ENCODE measurements around the gene ASPHD2. TPM values are rescaled to one million over a fixed set of nuclear protein-coding genes. Genes with fewer than 3 reads are reported as not detected.

ASPHD2 gene
- polyA plus RNA-seq, 1 of the 3 experiments (the other 2 are of a cell fraction), result 2.2 TPM

- Histone ChIP-seq H3K4me3 (ENCODE audit: low read depth in 2 of 2, low read length in 1 of 2) (no peak overlapping the region; a peak in 1 of 4 replicates), H4K20me1 (ENCODE audit: insufficient read depth) (no peaks in the 10 kb centered on the region), H3K79me2 (ENCODE audit: insufficient read depth) (no peaks in the 10 kb centered on the region), H3K4me2 (no peak overlapping the region), H3F3A (replicated peaks; ENCODE audit: insufficient read depth) (no peaks in the 10 kb centered on the region), H3K36me3 (replicated peaks in 1 of 2; ENCODE audit: control insufficient read depth in 1 of 2, insufficient read depth in 2 of 2, low read length in 1 of 2) (no peaks in the 10 kb centered on the region), H3K27ac (ENCODE audit: low read depth in 2 of 2, low read length in 1 of 2) (no peak overlapping the region), H3K9me3 (no peaks in the 10 kb centered on the region), H3K4me1 (ENCODE audit: control insufficient read depth in 1 of 2, insufficient read depth in 2 of 2, low read depth in 1 of 2, low read length in 1 of 2) (0 out of 4 replicates have a peak, but pooled peaks cover 0 to 4% of the 10 kb centered on the region in 2 experiments), H3K9me2 (no peaks in the 10 kb centered on the region), H3K9ac (no peak overlapping the region), H2AFZ (ENCODE audit: low read depth) (peak overlapping the region; percentile 42; the same call in 1 of the 2 replicates), H3K27me3 (ENCODE audit: insufficient read depth) (no peaks in the 10 kb centered on the region; the same call in 1 of the 2 replicates)
- DNase-seq, result peak; percentile 65
- peak; percentile 87 for TF ChIP-seq SMC3 (IDR thresholded peaks at IDR 0.05; ENCODE audit: low read depth, low read length)
- peak; percentile 91 for TF ChIP-seq RAD21 (IDR thresholded peaks at IDR 0.05; ENCODE audit: low read length)
- TF ChIP-seq CTCF (IDR thresholded peaks at IDR 0.05), result peak; percentile 84
- TF ChIP-seq TAF1 (IDR thresholded peaks at IDR 0.05; ENCODE audit: borderline replicate concordance, low read depth, low read length), result no peak
- 73% methylated on average over 1 of the region's 3 CpGs for WGBS (ENCODE audit: low lambda C conversion rate)
- POLR2A ChIA-PET, result no interaction called here
- CTCF ChIA-PET, result interaction anchor here (0.5 to 5.6 kb wide), 14 partner anchors 10 to 1151 kb away, joined by 3 to 83 read pairs (median 3); no protein-coding TSS in a partner anchor
Measured at GRCh38 chr22:26398741-26399153, 30.3 kb upstream of the ASPHD2 start.

GRCh38 chr22:26399289-26399688 lies 29.8 kb upstream of the ASPHD2 start:
- Histone ChIP-seq H3K4me3 (ENCODE audit: low read depth in 2 of 2, low read length in 1 of 2) (no peak overlapping the region), H3K27me3 (ENCODE audit: insufficient read depth) (no peaks in the 10 kb centered on the region; the same call in 1 of the 2 replicates), H3K9ac (no peak overlapping the region), H3K27ac (ENCODE audit: low read depth in 2 of 2, low read length in 1 of 2) (no peak overlapping the region), H3K9me3 (no peaks in the 10 kb centered on the region), H3K4me2 (no peak overlapping the region), H2AFZ (ENCODE audit: low read depth) (peak overlapping the region; percentile 42; the same call in 1 of the 2 replicates), H3K4me1 (ENCODE audit: control insufficient read depth in 1 of 2, insufficient read depth in 2 of 2, low read depth in 1 of 2, low read length in 1 of 2) (0 out of 4 replicates have a peak, but pooled peaks cover 0 to 4% of the 10 kb centered on the region in 2 experiments), H3K79me2 (ENCODE audit: insufficient read depth) (no peaks in the 10 kb centered on the region), H3K36me3 (replicated peaks in 1 of 2; ENCODE audit: control insufficient read depth in 1 of 2, insufficient read depth in 2 of 2, low read length in 1 of 2) (no peaks in the 10 kb centered on the region), H4K20me1 (ENCODE audit: insufficient read depth) (no peaks in the 10 kb centered on the region), H3F3A (replicated peaks; ENCODE audit: insufficient read depth) (no peaks in the 10 kb centered on the region), H3K9me2 (no peaks in the 10 kb centered on the region)
- TF ChIP-seq USF1 (IDR thresholded peaks at IDR 0.05; ENCODE audit: borderline replicate concordance, low read depth) (peak; percentile 69), MAX (IDR thresholded peaks at IDR 0.05; ENCODE audit: low read depth) (no peak)
- ChIA-PET CTCF (interaction anchor here (0.5 to 7.3 kb wide), 13 partner anchors 16 to 1152 kb away, joined by 3 to 83 read pairs (median 3); no protein-coding TSS in a partner anchor), POLR2A (no interaction called here)
- WGBS (ENCODE audit: low lambda C conversion rate), result 25% methylated on average over 1 of the region's 1 CpG
- no peak for DNase-seq

GRCh38 chr22:26401726-26402125 lies 27.3 kb upstream of the ASPHD2 start:
- POLR2A ChIA-PET, result interaction anchor here (0.7 kb wide), 1 partner anchor 101 kb away, joined by 3 read pairs; no protein-coding TSS in a partner anchor
- H3K9me3 ChIP-seq, result no peaks in the 10 kb centered on the region
- no peaks in the 10 kb centered on the region for H4K20me1 ChIP-seq (ENCODE audit: insufficient read depth)
- no peak for DNase-seq
- H3K9me2 ChIP-seq, result no peaks in the 10 kb centered on the region
- H3F3A ChIP-seq (replicated peaks; ENCODE audit: insufficient read depth), result no peaks in the 10 kb centered on the region
- CTCF ChIA-PET, result interaction anchor here (1.2 to 7.3 kb wide), 3 partner anchors 60 to 101 kb away, joined by 3 to 62 read pairs (median 3); no protein-coding TSS in a partner anchor
- H3K36me3 ChIP-seq (replicated peaks in 1 of 2; ENCODE audit: control insufficient read depth in 1 of 2, insufficient read depth in 2 of 2, low read length in 1 of 2), result no peaks in the 10 kb centered on the region
- no peaks in the 10 kb centered on the region for H3K79me2 ChIP-seq (ENCODE audit: insufficient read depth)
- H3K4me3 ChIP-seq (ENCODE audit: low read depth in 2 of 2, low read length in 1 of 2), result no peak overlapping the region
- H3K4me1 ChIP-seq (ENCODE audit: control insufficient read depth in 1 of 2, insufficient read depth in 2 of 2, low read depth in 1 of 2, low read length in 1 of 2), result peaks cover 4 to 7% of the 10 kb centered on the region in 2 experiments; a peak in 1 of 4 replicates
- H3K27ac ChIP-seq (ENCODE audit: low read depth in 2 of 2, low read length in 1 of 2), result no peak overlapping the region
- 64% methylated on average over 5 of the region's 5 CpGs for WGBS (ENCODE audit: low lambda C conversion rate)
- no peak overlapping the region for H2AFZ ChIP-seq (ENCODE audit: low read depth)
- H3K4me2 ChIP-seq, result no peak overlapping the region
- no peaks in the 10 kb centered on the region; the same call in 1 of the 2 replicates for H3K27me3 ChIP-seq (ENCODE audit: insufficient read depth)
- H3K9ac ChIP-seq, result no peak overlapping the region
- TF ChIP-seq FOXJ3 (CRISPR knock-in tag; IDR thresholded peaks at IDR 0.05) (no peak), MXI1 (IDR thresholded peaks at IDR 0.05; ENCODE audit: low read depth, low read length) (no peak), TCF12 (IDR thresholded peaks at IDR 0.05) (no peak), REST (IDR thresholded peaks at IDR 0.05; ENCODE audit: low read depth, low read length) (no peak), NFIC (IDR thresholded peaks at IDR 0.05; ENCODE audit: borderline replicate concordance) (no peak), USF2 (IDR thresholded peaks at IDR 0.05; ENCODE audit: borderline replicate concordance, low read depth, low read length) (no peak), ELF1 (IDR thresholded peaks at IDR 0.05) (no peak), EP300 (IDR thresholded peaks at IDR 0.05; ENCODE audit: borderline replicate concordance in 1 of 2, low read depth in 1 of 2, low read length in 1 of 2) (no peak)

Measured in SK-N-SH (cell line).